ENCODE results near the gene CORT. TPM values are rescaled to one million over a fixed set of nuclear protein-coding genes. Genes with fewer than 3 reads are reported as not detected.
A peak's percentile ranks its signal among the peaks of the same experiment; 100 is the strongest.
"Not testable (repeated sequence)": the region's sequence is repeated elsewhere in the genome, so short reads cannot be mapped to it uniquely, and the experiment has no call there.

The CORT gene
- total RNA-seq, 2 donors from 2014 or later = not detected

DNA sequence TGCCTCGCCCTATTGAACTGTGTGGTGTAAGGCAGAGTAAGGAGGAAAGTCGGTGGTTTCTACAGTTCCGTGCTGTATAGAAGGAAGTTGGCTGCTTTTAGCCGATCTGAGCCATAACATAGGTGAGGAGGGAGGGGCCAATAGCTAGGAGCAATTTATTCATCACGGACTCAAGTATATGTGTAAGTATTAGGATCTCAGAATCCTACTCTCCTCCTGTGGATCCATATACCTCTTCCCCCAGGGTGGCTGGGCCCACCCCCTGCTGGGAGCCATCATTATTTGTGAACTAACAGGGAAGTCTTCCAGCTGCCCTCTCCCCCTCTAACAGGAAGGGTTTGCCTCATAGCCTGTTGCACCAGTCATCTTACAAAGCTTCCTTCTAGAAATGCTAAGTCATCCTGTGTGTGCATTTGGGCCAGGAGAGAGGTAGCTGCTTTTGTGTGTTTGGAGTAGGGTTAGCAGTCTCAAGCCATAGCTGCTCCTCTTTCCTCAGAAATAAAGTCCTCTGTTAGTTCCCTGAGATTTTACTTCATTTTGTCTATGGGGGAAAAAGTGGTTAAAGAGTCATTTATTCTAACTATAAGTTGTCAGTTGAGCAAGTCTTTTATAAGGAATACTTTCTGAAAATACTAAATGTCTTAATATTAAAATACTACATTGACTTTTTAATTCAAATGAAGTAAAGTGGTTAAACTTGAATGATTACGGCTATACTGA is 34.5 kb upstream of the CORT start:
- Histone ChIP-seq H3K4me3 (no peak overlapping the region), H3K9me3 (no peaks in the 10 kb centered on the region), H3K27me3 (no peaks in the 10 kb centered on the region), H3K27ac (peak overlapping the region in 1 of 4 donors; percentile 59), H3K4me1 (no peaks in the 10 kb centered on the region), H3K36me3 (replicated peaks in 1 of 2; ENCODE audit: insufficient read depth in 1 of 2, low read depth in 2 of 2) (peaks cover 0 to 35% of the 10 kb centered on the region in 2 donors)
- TF ChIP-seq POLR2A (IDR thresholded peaks at IDR 0.05) = no peak
- no peak for TF ChIP-seq CTCF (IDR thresholded peaks at IDR 0.05)
- intact Hi-C loops (cut with DNase I) = no loop called here
- WGBS, 2 donors = 82 to 85% methylated on average over 6 of the region's 6 CpGs
- DNase-seq = peak in 1 of 4 donors; percentile 45
- no peak for ATAC-seq

- peaks cover 0 to 33% of the 10 kb centered on the region in 2 donors for H3K36me3 ChIP-seq (replicated peaks in 1 of 2; ENCODE audit: insufficient read depth in 1 of 2, low read depth in 2 of 2)
- H3K9me3 ChIP-seq; H3K27ac ChIP-seq; ATAC-seq; H3K27me3 ChIP-seq; DNase-seq; intact Hi-C loops (cut with DNase I); H3K4me3 ChIP-seq; H3K4me1 ChIP-seq: not testable (repeated sequence)
- WGBS, 2 donors = 93 to 98% methylated on average over 1 of the region's 1 CpG
These were observed 33.9 kb upstream of the CORT start for GRCh38 chr1:10415967-10416366.

GRCh38 chr1:10418741-10419140 is 31.1 kb upstream of the CORT start:
- intact Hi-C loops (cut with DNase I); H3K4me3 ChIP-seq; ATAC-seq; H3K27me3 ChIP-seq; DNase-seq; H3K27ac ChIP-seq; H3K9me3 ChIP-seq; H3K4me1 ChIP-seq: not testable (repeated sequence)
- 90 to 93% methylated on average over 8 of the region's 8 CpGs for WGBS, 2 donors
- peaks cover 0 to 20% of the 10 kb centered on the region in 2 donors for H3K36me3 ChIP-seq (replicated peaks in 1 of 2; ENCODE audit: insufficient read depth in 1 of 2, low read depth in 2 of 2)

GRCh38 chr1:10419351-10419750 is 30.5 kb upstream of the CORT start:
- Histone ChIP-seq H3K27me3 (no peaks in the 10 kb centered on the region), H3K4me3 (no peak overlapping the region), H3K27ac (no peak overlapping the region), H3K9me3 (no peaks in the 10 kb centered on the region), H3K4me1 (no peaks in the 10 kb centered on the region), H3K36me3 (replicated peaks in 1 of 2; ENCODE audit: insufficient read depth in 1 of 2, low read depth in 2 of 2) (peaks cover 0 to 20% of the 10 kb centered on the region in 2 donors)
- WGBS, 2 donors = 95 to 98% methylated on average over 8 to 15 of the region's 15 CpGs
- DNase-seq (no peak), ATAC-seq (no peak)
- TF ChIP-seq CTCF (IDR thresholded peaks at IDR 0.05) (no peak), POLR2A (IDR thresholded peaks at IDR 0.05) (no peak)
- intact Hi-C loops (cut with DNase I) = no loop called here

DNA sequence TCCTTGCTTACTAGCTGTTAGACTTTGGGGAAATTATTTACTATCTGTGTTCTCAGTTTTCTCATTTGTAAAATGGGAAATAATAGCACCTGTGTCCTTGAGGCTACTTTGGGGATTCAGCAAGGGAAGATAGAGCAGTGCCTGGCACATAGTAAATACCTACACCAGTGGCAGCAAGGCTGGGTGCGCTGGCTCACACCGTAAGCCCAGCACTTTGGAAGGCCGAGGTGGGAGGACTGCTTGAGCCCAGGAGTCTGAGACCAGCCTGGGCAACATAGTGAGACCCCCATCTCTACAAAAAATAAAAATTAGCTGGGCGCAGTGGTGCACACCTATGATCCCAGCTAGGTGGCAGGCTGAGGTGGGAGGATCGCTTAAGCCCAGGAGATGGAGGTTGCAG is 28.2 kb upstream of the CORT start:
- TF ChIP-seq POLR2A (IDR thresholded peaks at IDR 0.05) (no peak), CTCF (IDR thresholded peaks at IDR 0.05) (no peak)
- Histone ChIP-seq H3K27ac (no peak overlapping the region), H3K36me3 (replicated peaks in 1 of 2; ENCODE audit: insufficient read depth in 1 of 2, low read depth in 2 of 2) (peaks cover 0 to 20% of the 10 kb centered on the region in 2 donors), H3K4me3 (no peak overlapping the region), H3K27me3 (no peaks in the 10 kb centered on the region), H3K4me1 (no peaks in the 10 kb centered on the region), H3K9me3 (no peaks in the 10 kb centered on the region)
- no peak for DNase-seq
- no peak for ATAC-seq
- WGBS, 2 donors = 94 to 100% methylated on average over 3 to 5 of the region's 5 CpGs
- intact Hi-C loops (cut with DNase I) = loop anchor here (10.0 kb wide), 1 partner anchor 547 kb away; no protein-coding TSS in a partner anchor

DNA sequence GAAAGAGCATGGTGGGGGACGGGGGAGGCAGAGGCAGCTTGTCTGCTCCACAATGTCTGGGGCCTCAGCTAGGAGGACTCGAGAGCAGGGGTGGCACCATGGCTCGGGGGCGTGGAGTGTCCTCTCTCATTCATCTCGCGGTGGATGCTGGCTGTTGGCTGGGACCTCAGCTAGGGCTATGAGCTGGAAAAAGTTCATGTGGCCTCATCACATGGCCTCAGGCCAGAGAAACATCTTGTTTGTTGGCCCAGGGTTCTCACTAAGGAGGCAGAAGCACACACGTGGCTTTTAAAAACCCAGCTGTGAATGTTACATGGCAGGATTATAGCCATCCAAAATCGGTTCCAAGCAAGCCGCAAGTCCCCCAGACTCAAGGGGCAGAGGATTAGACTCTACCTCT is 25.8 kb upstream of the CORT start:
- WGBS, 2 donors = 58 to 64% methylated on average over 4 to 9 of the region's 9 CpGs
- ATAC-seq = no peak
- H3K27ac ChIP-seq = no peak overlapping the region
- no peak overlapping the region for H3K4me3 ChIP-seq
- no peaks in the 10 kb centered on the region for H3K27me3 ChIP-seq
- intact Hi-C loops (cut with DNase I) = loop anchor here (10.0 kb wide), 1 partner anchor 549 kb away; no protein-coding TSS in a partner anchor
- TF ChIP-seq CTCF (IDR thresholded peaks at IDR 0.05) (no peak), POLR2A (IDR thresholded peaks at IDR 0.05) (no peak)
- peaks cover 0 to 9% of the 10 kb centered on the region in 2 donors for H3K36me3 ChIP-seq (replicated peaks in 1 of 2; ENCODE audit: insufficient read depth in 1 of 2, low read depth in 2 of 2)
- no peaks in the 10 kb centered on the region for H3K9me3 ChIP-seq
- H3K4me1 ChIP-seq = peaks cover 4% of the 10 kb centered on the region
- peak in 3 of 4 donors; percentile 17 to 23 (median 20) for DNase-seq
